Measurements from ENCODE around the gene ADCY1.

The ADCY1 gene

GRCh38 chr7:45653209-45653907 is 79.2 kb downstream of the ADCY1 start:
- DNase-seq (ENCODE audit: low spot score) = no peak

- no peak for DNase-seq (ENCODE audit: low spot score)
Observed at GRCh38 chr7:45654341-45654740, 80.2 kb downstream of the ADCY1 start.

- no peak for DNase-seq (ENCODE audit: low spot score)
Observed at GRCh38 chr7:45655539-45655938, 81.4 kb downstream of the ADCY1 start.

- DNase-seq (ENCODE audit: low spot score) = no peak
Observed at GRCh38 chr7:45656431-45656830, 82.3 kb downstream of the ADCY1 start.

DNA sequence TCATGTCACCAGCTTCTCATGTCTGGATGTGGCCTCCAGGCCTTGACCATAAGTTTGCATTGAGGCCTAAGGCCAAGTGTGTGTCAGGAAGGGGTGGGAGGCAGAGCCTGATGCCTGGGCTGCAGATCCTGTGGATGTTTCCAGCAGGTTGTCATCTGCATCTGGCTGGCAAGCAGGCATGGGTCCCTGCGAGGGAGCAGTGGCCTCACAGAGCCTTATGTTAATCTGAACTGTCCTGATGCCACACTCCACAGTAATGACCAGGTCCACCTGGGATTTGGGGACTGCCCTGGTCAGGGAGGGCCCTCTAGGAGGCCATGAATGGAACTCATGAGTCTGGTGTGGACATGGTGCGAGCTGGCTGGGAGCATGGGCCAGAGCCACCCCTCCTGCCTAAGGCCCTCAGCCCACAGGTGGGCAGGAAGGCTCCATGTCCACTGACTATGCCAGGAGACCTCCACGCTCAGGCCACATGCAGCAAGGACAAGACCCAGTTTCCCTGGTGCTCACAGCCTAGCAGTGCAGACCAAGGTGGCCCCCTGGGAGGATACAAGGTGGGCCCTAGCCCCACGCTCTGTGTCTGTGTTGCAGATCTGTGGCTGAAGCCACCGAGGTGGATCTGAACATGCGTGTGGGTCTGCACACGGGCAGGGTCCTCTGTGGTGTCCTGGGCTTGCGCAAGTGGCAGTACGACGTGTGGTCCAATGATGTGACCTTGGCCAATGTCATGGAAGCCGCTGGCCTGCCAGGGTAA is 83.1 kb downstream of the ADCY1 start:
- DNase-seq (ENCODE audit: low spot score) = no peak

GRCh38 chr7:45657890-45658715 is 83.9 kb downstream of the ADCY1 start:
- DNase-seq (ENCODE audit: low spot score) = no peak

- DNase-seq (ENCODE audit: low spot score) = no peak
Observed at GRCh38 chr7:45658716-45659495, 84.7 kb downstream of the ADCY1 start.

DNA sequence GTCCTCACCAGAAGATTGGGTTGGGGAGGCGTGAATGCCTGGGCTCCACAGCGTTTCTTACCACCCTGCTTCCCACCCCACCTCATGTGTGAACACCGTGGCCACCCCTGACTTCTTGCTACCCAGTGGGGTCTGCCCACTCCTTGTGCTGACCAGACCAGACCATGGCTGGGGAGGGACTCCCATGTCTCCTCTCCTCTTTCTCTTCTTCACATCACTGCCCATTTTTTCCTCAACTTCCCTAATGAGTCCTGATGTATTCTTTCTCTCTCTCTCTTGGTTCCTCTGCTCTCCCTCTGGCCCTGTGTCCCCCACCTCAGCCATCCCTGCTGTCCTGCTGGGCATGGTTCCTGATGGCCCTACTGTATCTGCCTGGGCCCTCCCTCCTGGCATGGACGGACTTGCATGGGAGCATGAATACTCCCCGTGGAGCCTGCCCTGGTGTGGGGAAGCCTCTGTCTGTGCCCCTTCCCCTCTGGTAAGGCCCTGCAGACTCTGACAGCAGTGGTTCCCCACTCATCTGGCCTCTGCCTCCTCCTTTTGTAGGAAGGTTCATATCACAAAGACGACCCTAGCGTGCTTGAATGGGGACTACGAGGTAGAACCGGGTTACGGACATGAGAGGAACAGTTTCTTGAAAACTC is 85.5 kb downstream of the ADCY1 start:
- DNase-seq (ENCODE audit: low spot score) = no peak

- no peak for DNase-seq (ENCODE audit: low spot score)
Observed at GRCh38 chr7:45660201-45660900, 86.2 kb downstream of the ADCY1 start.

DNA sequence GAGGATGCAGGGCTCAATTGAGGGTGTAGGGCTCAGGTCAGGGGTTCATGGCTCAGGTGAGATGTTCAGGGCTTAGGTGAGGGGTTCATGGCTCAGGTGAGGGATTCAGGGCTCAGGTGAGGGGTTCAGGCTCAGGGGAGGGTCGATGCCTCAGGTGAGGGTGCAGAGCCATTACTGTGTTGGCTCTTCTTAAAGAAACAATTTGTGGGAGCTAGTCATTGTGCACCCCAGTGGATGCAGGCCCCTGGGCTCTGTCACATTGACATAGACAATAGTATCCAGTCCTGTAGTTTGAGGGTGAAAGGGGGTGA is 86.7 kb downstream of the ADCY1 start:
- no peak for DNase-seq (ENCODE audit: low spot score)

DNA sequence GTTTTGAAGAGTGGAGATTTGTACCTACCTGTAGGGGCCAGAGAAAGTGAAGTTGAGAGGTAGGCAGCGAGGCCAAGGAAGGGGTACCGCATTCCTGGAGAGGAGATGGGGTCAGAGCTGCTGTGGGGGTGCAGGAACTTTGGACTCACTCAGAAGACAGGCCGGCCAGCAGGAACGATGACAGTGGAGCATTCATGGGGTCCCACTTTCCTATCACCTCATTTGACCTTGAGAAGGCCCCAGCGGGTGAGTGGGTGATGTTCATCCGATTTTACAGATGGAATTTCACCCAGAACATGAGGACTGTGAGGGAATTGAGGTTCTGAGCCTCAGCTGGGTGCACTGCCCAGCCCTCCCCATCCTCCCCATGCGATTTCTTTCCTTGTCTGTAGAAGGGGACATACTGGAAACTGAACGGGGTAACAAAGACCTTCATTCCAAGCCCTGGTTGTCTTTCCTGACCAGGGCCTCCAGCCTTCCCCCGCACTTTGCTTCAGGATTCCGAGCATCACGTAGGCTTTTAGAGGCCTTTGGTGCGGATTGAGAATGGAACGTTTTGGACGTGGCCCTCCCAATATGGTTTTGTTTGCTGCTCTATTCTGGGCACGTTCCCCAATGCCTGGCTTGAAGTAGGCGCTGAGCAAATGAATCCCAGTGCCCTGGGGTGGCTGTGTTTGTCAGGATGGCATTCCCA is 87.3 kb downstream of the ADCY1 start:
- DNase-seq (ENCODE audit: low spot score) = no peak

DNA sequence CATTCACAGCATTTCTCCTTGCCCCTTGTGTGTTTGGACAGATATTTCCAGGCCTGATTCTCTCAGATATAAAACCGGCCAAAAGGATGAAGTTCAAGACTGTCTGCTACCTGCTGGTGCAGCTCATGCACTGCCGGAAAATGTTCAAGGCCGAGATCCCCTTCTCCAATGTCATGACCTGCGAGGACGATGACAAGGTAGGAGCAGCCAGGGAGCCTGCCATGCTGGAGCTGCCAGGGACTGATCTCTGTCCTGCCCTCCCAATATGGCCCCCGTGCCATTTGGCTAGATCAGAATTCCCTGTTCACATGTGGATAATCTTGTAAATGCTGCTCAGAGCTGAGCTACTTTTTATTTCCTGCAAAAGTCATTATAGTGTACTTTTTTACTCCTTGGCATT is 87.8 kb downstream of the ADCY1 start:
- no peak for DNase-seq (ENCODE audit: low spot score)

- DNase-seq (ENCODE audit: low spot score) = no peak
Observed at GRCh38 chr7:45662540-45663166, 88.5 kb downstream of the ADCY1 start.

DNA sequence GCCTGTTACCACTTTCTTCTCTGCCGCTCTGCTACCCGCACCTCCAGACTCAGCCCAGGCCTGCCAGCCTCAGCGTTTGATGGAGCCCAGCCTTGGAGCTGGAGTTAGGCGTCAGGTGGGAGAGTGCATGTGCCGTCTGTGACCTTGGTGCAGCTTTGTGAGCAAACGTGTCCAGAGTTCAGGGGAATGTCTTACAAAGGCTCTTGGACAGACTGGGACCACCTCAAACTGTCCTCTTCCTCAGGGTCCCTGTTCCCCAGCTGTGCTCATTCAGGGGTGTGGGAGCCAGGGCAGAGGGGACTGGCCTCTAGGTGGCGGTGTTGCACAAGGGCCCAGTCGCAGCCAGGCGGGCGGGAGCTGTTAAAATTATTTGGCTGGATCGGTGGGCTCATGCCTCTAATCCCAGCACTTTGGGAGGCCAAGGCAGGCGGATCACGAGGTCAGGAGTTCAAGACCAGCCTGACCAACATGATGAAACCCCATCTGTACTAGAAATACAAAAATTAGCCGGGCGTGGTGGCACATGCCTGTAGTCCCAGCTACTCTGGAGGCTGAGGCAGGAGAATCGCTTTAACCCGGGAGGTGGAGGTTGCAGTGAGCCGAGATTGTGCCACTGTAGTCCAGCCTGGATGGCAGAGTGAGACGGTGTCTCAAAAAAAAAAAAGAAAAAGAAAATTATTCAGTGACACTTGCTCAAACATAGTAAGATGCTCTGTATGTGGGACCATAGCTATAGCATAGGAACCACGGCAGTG is 89.2 kb downstream of the ADCY1 start:
- no peak for DNase-seq (ENCODE audit: low spot score)

GRCh38 chr7:45663965-45664633 is 89.9 kb downstream of the ADCY1 start:
- DNase-seq (ENCODE audit: low spot score) = no peak

DNA sequence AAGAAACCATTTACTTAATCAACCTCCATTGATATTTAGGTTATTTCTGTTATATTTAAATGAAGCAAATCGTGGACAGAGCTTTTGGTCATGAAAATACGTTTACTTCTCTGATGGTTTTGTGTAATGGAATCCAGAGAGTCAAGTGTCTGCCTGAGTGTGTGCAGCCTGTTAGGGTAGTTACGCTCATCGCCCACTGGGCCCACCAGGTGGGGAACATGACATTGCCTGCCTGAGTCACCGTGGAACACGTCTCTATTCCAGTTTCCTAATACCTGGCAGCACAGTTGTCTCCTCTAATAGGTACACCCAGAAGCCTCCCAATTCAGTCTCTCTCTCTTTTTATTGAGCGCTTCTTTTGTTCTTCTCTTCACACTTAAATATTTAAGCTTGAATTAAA is 91.0 kb downstream of the ADCY1 start:
- DNase-seq (ENCODE audit: low spot score) = no peak

- DNase-seq (ENCODE audit: low spot score) = no peak
Observed at GRCh38 chr7:45670227-45670626, 96.1 kb downstream of the ADCY1 start.

- DNase-seq (ENCODE audit: low spot score) = no peak
Observed at GRCh38 chr7:45670717-45671116, 96.5 kb downstream of the ADCY1 start.
